Bronchial epithelial cell (primary cell): Measurements from ENCODE around the gene TRIP4. TPM values are rescaled to one million over a fixed set of nuclear protein-coding genes. Genes with fewer than 3 reads are reported as not detected.
A peak's percentile ranks its signal among the peaks of the same experiment; 100 is the strongest.

ENCODE experiments used
- DNase-seq: peaks from one replicate; pipeline ENCODE4 v3.0.0-alpha.2; 2010; ENCODE audit warnings: low read depth
- FAIRE-seq: peaks from 2 replicates; lab custom pipeline; 2011; peaks lifted over from hg19 to GRCh38; lab: Jason Lieb, UNC
- H3K27me3 ChIP-seq: 2 replicates; pipeline ENCODE4 v1.5.1; 2011; ENCODE audit warnings: low read length; ENCODE audit not compliant: control insufficient read depth, insufficient read depth
- H3K36me3 ChIP-seq: 2 replicates; pipeline ENCODE4 v1.5.1; 2011; ENCODE audit warnings: low read length; ENCODE audit not compliant: control insufficient read depth, insufficient read depth
- H3K4me3 ChIP-seq: 2 replicates; pipeline ENCODE4 v1.5.1; 2011; ENCODE audit warnings: mild to moderate bottlenecking, low read depth, low read length, control low read depth
- CTCF ChIP-seq: IDR thresholded peaks from 2 replicates; pipeline ENCODE4 v1.5.1; 2011; ENCODE audit warnings: mild to moderate bottlenecking, moderate library complexity, low read length, control low read depth, inconsistent platforms; ENCODE audit not compliant: insufficient read depth, severe bottlenecking
- total RNA-seq: library from RNA; depleted of rRNA; stranded (reverse); fragments of >200 nt; gene quantifications from 2 replicates; pipeline ENCODE4 v1.2.1, GENCODE V29; 2014

TRIP4 gene
- total RNA-seq, 1 donor from 2014 or later: 8.2 TPM

GRCh38 chr15:64502151-64502550 lies 114.5 kb downstream of the TRIP4 start:
- Histone ChIP-seq H3K27me3 (no peaks in the 10 kb centered on the region), H3K36me3 (peaks cover 8% of the 10 kb centered on the region), H3K4me3 (no peak overlapping the region)
- no peak for DNase-seq
- no peak for FAIRE-seq
- TF ChIP-seq CTCF: no peak

GRCh38 chr15:64502551-64502950 lies 114.9 kb downstream of the TRIP4 start:
- H3K36me3 ChIP-seq: peaks cover 8% of the 10 kb centered on the region
- H3K4me3 ChIP-seq: no peak overlapping the region
- no peak for TF ChIP-seq CTCF
- DNase-seq (peak; percentile 22), FAIRE-seq (no peak)
- H3K27me3 ChIP-seq: no peaks in the 10 kb centered on the region

- TF ChIP-seq CTCF: no peak
- FAIRE-seq (no peak), DNase-seq (no peak)
- Histone ChIP-seq H3K36me3 (peaks cover 8% of the 10 kb centered on the region), H3K27me3 (no peaks in the 10 kb centered on the region), H3K4me3 (no peak overlapping the region)
These were observed 115.6 kb downstream of the TRIP4 start for GRCh38 chr15:64503197-64503596.

GRCh38 chr15:64503640-64504039 lies 116.0 kb downstream of the TRIP4 start:
- no peaks in the 10 kb centered on the region for H3K27me3 ChIP-seq
- no peak overlapping the region for H3K4me3 ChIP-seq
- FAIRE-seq (no peak), DNase-seq (no peak)
- peaks cover 8% of the 10 kb centered on the region for H3K36me3 ChIP-seq
- TF ChIP-seq CTCF: no peak

Other genes starting within 250 kb of the TRIP4 start
- gene SNX22, start 236.1 kb upstream of the TRIP4 start, total RNA-seq: under 0.01 and 0.13 TPM in 2 replicates
- 667 and 1,074 TPM in 2 replicates for gene PPIB, start 224.8 kb upstream of the TRIP4 start, total RNA-seq
- gene CSNK1G1, start 31.7 kb upstream of the TRIP4 start, total RNA-seq: 26.3 and 27.8 TPM in 2 replicates
- gene PCLAF, start 6.4 kb upstream of the TRIP4 start, total RNA-seq: 1.8 and 3.2 TPM in 2 replicates
- gene ZNF609, start 72.7 kb downstream of the TRIP4 start, total RNA-seq: 11.3 and 17.0 TPM in 2 replicates